ENCODE measurements around the gene NSUN2.

NSUN2 gene

GRCh38 chr5:6556802-6557102, 76.1 kb downstream of the NSUN2 start:
- H3K4me3 ChIP-seq (ENCODE audit: low read length): no peak overlapping the region
- H3K4me1 ChIP-seq (ENCODE audit: low read length): no peaks in the 10 kb centered on the region
- H3K79me2 ChIP-seq (ENCODE audit: low read length): no peaks in the 10 kb centered on the region
- no peaks in the 10 kb centered on the region for H3K9me3 ChIP-seq (replicated peaks; ENCODE audit: insufficient read depth, low read length)
- no peak for TF ChIP-seq EZH2 (optimal IDR thresholded peaks at IDR 0.05; ENCODE audit: low read depth, low read length)
- no peak for TF ChIP-seq EZH2phosphoT487 (IDR thresholded peaks at IDR 0.05; ENCODE audit: low read length)
- TF ChIP-seq, protein P1, sequence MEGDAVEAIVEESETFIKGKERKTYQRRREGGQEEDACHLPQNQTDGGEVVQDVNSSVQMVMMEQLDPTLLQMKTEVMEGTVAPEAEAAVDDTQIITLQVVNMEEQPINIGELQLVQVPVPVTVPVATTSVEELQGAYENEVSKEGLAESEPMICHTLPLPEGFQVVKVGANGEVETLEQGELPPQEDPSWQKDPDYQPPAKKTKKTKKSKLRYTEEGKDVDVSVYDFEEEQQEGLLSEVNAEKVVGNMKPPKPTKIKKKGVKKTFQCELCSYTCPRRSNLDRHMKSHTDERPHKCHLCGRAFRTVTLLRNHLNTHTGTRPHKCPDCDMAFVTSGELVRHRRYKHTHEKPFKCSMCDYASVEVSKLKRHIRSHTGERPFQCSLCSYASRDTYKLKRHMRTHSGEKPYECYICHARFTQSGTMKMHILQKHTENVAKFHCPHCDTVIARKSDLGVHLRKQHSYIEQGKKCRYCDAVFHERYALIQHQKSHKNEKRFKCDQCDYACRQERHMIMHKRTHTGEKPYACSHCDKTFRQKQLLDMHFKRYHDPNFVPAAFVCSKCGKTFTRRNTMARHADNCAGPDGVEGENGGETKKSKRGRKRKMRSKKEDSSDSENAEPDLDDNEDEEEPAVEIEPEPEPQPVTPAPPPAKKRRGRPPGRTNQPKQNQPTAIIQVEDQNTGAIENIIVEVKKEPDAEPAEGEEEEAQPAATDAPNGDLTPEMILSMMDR (IDR thresholded peaks at IDR 0.05; ENCODE audit: low read length): no peak
- no peak overlapping the region for H3K9ac ChIP-seq (ENCODE audit: low read length)
- H3F3A ChIP-seq (ENCODE audit: insufficient read depth, low read length): no peaks in the 10 kb centered on the region
- no peaks in the 10 kb centered on the region for H3K27me3 ChIP-seq (replicated peaks; ENCODE audit: insufficient read depth, low read length)
- no peaks in the 10 kb centered on the region for H4K20me1 ChIP-seq (ENCODE audit: insufficient read depth, low read length)
- H3K36me3 ChIP-seq (replicated peaks; ENCODE audit: insufficient read depth, low read length): no peaks in the 10 kb centered on the region
- DNase-seq: no peak
- H2AFZ ChIP-seq (ENCODE audit: low read length): no peak overlapping the region
- H3K4me2 ChIP-seq (ENCODE audit: low read depth, low read length): no peak overlapping the region
- H3K27ac ChIP-seq (ENCODE audit: low read length): no peak overlapping the region
- H3K9me2 ChIP-seq (replicated peaks; ENCODE audit: insufficient read depth, low read length): no peaks in the 10 kb centered on the region

DNA sequence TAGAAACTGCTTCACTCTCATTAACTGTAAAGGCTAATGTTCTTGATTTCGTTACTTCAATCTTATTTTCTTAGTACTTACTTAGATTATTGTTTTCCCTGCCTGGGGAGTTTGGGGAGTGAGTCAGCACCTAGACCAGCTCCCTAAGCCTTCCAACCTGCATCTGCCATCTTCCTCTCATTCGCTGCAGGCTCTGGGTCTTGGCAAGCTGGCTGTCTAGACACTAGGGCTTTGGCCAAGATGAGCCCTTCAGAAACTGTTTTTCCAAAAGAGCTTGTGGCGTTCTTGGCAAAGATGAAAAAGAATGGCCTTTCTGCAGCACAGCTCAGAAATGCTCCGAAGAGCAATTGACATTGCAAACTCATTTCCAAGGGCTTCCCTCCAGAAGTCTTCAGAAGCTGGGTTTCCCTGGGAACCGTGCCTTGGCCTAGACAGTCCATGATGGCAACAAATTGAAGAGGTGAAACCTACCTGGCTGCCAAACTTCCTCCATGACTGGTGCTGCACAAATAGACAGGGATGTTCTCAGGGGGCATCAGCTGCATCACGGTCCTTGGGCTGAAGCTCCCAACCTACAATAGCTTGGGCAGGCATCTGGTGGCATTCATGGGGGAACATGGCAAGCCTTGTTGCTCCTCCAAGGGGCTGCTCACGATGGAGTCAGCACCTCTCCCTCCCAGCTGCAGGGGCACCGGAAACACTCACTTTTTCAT, 76.6 kb downstream of the NSUN2 start:
- H3K27me3 ChIP-seq (replicated peaks; ENCODE audit: insufficient read depth, low read length): no peaks in the 10 kb centered on the region
- no peak for DNase-seq

GRCh38 chr5:6554812-6555211, 78.0 kb downstream of the NSUN2 start:
- no peak overlapping the region for H3K4me3 ChIP-seq (ENCODE audit: low read length)

More for the DNA sequence above, 76.6 kb downstream of the NSUN2 start:
- Histone ChIP-seq H3K9me2 (replicated peaks; ENCODE audit: insufficient read depth, low read length) (no peaks in the 10 kb centered on the region), H3K9me3 (replicated peaks; ENCODE audit: insufficient read depth, low read length) (no peaks in the 10 kb centered on the region), H2AFZ (ENCODE audit: low read length) (no peak overlapping the region), H3K4me3 (ENCODE audit: low read length) (no peak overlapping the region), H3K4me1 (ENCODE audit: low read length) (no peaks in the 10 kb centered on the region), H3K9ac (ENCODE audit: low read length) (no peak overlapping the region), H3K36me3 (replicated peaks; ENCODE audit: insufficient read depth, low read length) (no peaks in the 10 kb centered on the region), H3F3A (ENCODE audit: insufficient read depth, low read length) (no peaks in the 10 kb centered on the region), H3K27ac (ENCODE audit: low read length) (no peak overlapping the region), H3K79me2 (ENCODE audit: low read length) (no peaks in the 10 kb centered on the region), H3K4me2 (ENCODE audit: low read depth, low read length) (no peak overlapping the region), H4K20me1 (ENCODE audit: insufficient read depth, low read length) (no peaks in the 10 kb centered on the region)
- TF ChIP-seq EZH2phosphoT487 (IDR thresholded peaks at IDR 0.05; ENCODE audit: low read length): no peak
- TF ChIP-seq, protein P1 (IDR thresholded peaks at IDR 0.05; ENCODE audit: low read length): no peak

More at GRCh38 chr5:6554812-6555211, 78.0 kb downstream of the NSUN2 start:
- Histone ChIP-seq H3K4me1 (ENCODE audit: low read length) (no peaks in the 10 kb centered on the region), H3K27me3 (replicated peaks; ENCODE audit: insufficient read depth, low read length) (no peaks in the 10 kb centered on the region), H2AFZ (ENCODE audit: low read length) (no peak overlapping the region), H3K27ac (ENCODE audit: low read length) (no peak overlapping the region), H3K9ac (ENCODE audit: low read length) (no peak overlapping the region), H3F3A (ENCODE audit: insufficient read depth, low read length) (no peaks in the 10 kb centered on the region), H3K79me2 (ENCODE audit: low read length) (no peaks in the 10 kb centered on the region), H3K36me3 (replicated peaks; ENCODE audit: insufficient read depth, low read length) (no peaks in the 10 kb centered on the region), H3K9me2 (replicated peaks; ENCODE audit: insufficient read depth, low read length) (no peaks in the 10 kb centered on the region), H3K4me2 (ENCODE audit: low read depth, low read length) (no peak overlapping the region), H3K9me3 (replicated peaks; ENCODE audit: insufficient read depth, low read length) (no peaks in the 10 kb centered on the region), H4K20me1 (ENCODE audit: insufficient read depth, low read length) (no peaks in the 10 kb centered on the region)
- DNase-seq: no peak
- TF ChIP-seq EZH2 (optimal IDR thresholded peaks at IDR 0.05; ENCODE audit: low read depth, low read length): no peak
- TF ChIP-seq, protein P1 (IDR thresholded peaks at IDR 0.05; ENCODE audit: low read length): no peak
- no peak for TF ChIP-seq EZH2phosphoT487 (IDR thresholded peaks at IDR 0.05; ENCODE audit: low read length)
